ENCODE measurements around the gene MAP6.

The MAP6 gene

DNA sequence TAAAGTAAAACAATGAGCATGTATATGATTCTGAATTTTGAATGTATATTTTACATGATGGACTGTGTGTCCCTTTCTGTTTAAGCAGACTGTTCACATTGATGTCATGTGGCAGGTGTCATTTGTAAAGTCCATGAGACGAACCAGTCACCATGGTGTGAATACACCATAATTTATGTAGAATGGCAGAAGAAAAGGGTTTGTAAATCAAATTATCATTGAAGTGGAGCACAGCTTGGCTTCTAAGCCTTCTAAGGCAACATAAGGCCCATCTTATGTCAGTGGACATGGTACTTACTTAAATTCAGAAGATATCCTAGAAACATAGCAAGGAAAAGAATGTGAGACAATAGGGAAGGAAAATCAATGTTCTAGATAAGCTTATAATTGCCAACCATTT lies 4.4 kb downstream of the MAP6 start:
- no peak overlapping the region for H3K4me3 ChIP-seq (ENCODE audit: low read depth, low read length)
- H3K36me3 ChIP-seq (ENCODE audit: control insufficient read depth, insufficient read depth, low read length): no peaks in the 10 kb centered on the region
- no peak overlapping the region for H3K9ac ChIP-seq (ENCODE audit: low read depth, low read length)
- H3K9me3 ChIP-seq (ENCODE audit: control insufficient read depth, insufficient read depth, low read length): no peaks in the 10 kb centered on the region
- H3K4me1 ChIP-seq (ENCODE audit: control insufficient read depth, insufficient read depth, low read length): peaks cover 10% of the 10 kb centered on the region
- H3K27me3 ChIP-seq (ENCODE audit: control insufficient read depth, insufficient read depth, low read length): peaks cover 42% of the 10 kb centered on the region

GRCh38 chr11:75663808-75664207 lies 5.0 kb downstream of the MAP6 start:
- Histone ChIP-seq H3K9me3 (ENCODE audit: control insufficient read depth, insufficient read depth, low read length) (no peaks in the 10 kb centered on the region), H3K36me3 (ENCODE audit: control insufficient read depth, insufficient read depth, low read length) (no peaks in the 10 kb centered on the region), H3K27me3 (ENCODE audit: control insufficient read depth, insufficient read depth, low read length) (peaks cover 37% of the 10 kb centered on the region), H3K9ac (ENCODE audit: low read depth, low read length) (no peak overlapping the region), H3K4me3 (ENCODE audit: low read depth, low read length) (no peak overlapping the region), H3K4me1 (ENCODE audit: control insufficient read depth, insufficient read depth, low read length) (peaks cover 10% of the 10 kb centered on the region)

DNA sequence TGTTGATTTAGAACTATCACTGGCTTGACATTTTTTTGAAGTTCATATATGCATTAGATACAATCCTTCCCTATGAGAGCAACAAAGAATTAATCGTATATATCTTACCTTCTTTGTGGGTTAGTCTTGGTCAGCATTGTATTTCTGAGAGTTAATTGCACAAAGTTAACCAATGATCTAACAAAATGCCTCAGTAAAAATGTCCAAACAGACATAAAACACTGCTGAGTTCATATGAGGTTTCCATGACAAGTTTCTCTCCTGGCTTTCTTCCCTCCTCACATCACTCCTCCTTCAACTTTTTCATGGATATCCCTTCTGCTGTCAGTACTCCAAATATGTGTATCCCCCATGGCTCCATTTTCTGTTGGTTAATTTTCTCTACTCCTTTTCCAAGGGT lies 9.0 kb downstream of the MAP6 start:
- H3K27me3 ChIP-seq (ENCODE audit: control insufficient read depth, insufficient read depth, low read length): peaks cover 5% of the 10 kb centered on the region
- no peak overlapping the region for H3K9ac ChIP-seq (ENCODE audit: low read depth, low read length)
- no peaks in the 10 kb centered on the region for H3K36me3 ChIP-seq (ENCODE audit: control insufficient read depth, insufficient read depth, low read length)
- H3K4me3 ChIP-seq (ENCODE audit: low read depth, low read length): no peak overlapping the region
- H3K9me3 ChIP-seq (ENCODE audit: control insufficient read depth, insufficient read depth, low read length): no peaks in the 10 kb centered on the region
- H3K4me1 ChIP-seq (ENCODE audit: control insufficient read depth, insufficient read depth, low read length): peaks cover 13% of the 10 kb centered on the region

DNA sequence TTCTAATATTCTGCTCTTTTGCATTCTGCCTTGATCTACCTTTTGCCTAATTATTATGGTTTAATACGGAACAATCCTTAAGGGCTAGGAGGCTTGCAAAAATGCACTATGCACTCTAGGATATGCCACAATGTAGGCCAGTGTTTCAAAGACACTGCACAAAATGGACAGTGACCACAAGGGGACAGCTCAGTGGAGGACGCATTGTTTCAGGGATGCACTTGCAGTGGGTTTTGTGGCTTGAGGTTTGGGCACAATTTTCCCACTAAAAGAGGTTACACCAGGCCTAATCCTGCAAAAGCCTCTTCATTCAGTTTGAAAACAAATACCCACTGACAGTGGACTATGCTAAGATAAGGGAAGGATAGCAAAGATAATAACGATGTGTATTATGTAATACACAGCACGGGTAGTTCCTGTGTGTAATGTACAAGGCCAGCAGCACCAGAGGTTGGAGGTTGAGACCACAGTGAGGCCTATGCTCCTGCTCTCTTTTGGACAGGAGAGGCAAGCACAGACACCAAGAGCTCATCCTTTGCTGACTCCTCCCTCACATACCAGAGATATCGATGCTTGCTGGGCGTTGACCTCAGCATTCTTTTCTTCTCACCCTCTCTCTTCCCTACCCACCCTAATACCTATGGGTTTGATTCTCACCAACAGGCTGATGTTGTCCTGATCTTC lies 12.7 kb downstream of the MAP6 start:
- no peak overlapping the region for H3K9ac ChIP-seq (ENCODE audit: low read depth, low read length)
- no peaks in the 10 kb centered on the region for H3K27me3 ChIP-seq (ENCODE audit: control insufficient read depth, insufficient read depth, low read length)

GRCh38 chr11:75655605-75656004 lies 13.2 kb downstream of the MAP6 start:
- no peaks in the 10 kb centered on the region for H3K9me3 ChIP-seq (ENCODE audit: control insufficient read depth, insufficient read depth, low read length)
- no peaks in the 10 kb centered on the region for H3K27me3 ChIP-seq (ENCODE audit: control insufficient read depth, insufficient read depth, low read length)
- no peak overlapping the region for H3K9ac ChIP-seq (ENCODE audit: low read depth, low read length)
- H3K4me3 ChIP-seq (ENCODE audit: low read depth, low read length): no peak overlapping the region
- no peaks in the 10 kb centered on the region for H3K36me3 ChIP-seq (ENCODE audit: control insufficient read depth, insufficient read depth, low read length)
- H3K4me1 ChIP-seq (ENCODE audit: control insufficient read depth, insufficient read depth, low read length): peaks cover 4% of the 10 kb centered on the region

More for the DNA sequence above, 12.7 kb downstream of the MAP6 start:
- Histone ChIP-seq H3K9me3 (ENCODE audit: control insufficient read depth, insufficient read depth, low read length) (no peaks in the 10 kb centered on the region), H3K4me1 (ENCODE audit: control insufficient read depth, insufficient read depth, low read length) (peaks cover 4% of the 10 kb centered on the region), H3K4me3 (ENCODE audit: low read depth, low read length) (no peak overlapping the region), H3K36me3 (ENCODE audit: control insufficient read depth, insufficient read depth, low read length) (no peaks in the 10 kb centered on the region)

DNA sequence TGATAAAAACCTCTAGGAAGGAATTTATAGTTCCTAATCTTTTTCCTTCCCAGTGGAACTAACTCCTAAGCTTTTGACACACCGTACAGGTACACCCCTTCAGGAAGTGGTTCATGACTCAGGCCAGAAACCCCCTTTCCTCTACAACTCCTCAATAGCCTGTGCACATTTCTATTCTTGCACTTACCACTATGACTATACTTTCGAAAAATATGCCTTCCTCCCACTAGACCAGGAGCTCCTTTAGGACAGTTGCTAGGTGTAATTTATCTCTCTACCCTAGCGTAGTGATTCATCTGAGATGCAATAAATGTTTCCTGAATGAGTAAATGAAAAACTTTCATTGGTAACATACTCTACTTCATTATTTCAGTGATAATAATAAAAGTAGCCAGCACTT lies 14.5 kb downstream of the MAP6 start:
- H3K9me3 ChIP-seq (ENCODE audit: control insufficient read depth, insufficient read depth, low read length): no peaks in the 10 kb centered on the region
- no peaks in the 10 kb centered on the region for H3K36me3 ChIP-seq (ENCODE audit: control insufficient read depth, insufficient read depth, low read length)
- H3K4me3 ChIP-seq (ENCODE audit: low read depth, low read length): no peak overlapping the region
- H3K4me1 ChIP-seq (ENCODE audit: control insufficient read depth, insufficient read depth, low read length): peaks cover 4% of the 10 kb centered on the region
- no peaks in the 10 kb centered on the region for H3K27me3 ChIP-seq (ENCODE audit: control insufficient read depth, insufficient read depth, low read length)
- no peak overlapping the region for H3K9ac ChIP-seq (ENCODE audit: low read depth, low read length)

DNA sequence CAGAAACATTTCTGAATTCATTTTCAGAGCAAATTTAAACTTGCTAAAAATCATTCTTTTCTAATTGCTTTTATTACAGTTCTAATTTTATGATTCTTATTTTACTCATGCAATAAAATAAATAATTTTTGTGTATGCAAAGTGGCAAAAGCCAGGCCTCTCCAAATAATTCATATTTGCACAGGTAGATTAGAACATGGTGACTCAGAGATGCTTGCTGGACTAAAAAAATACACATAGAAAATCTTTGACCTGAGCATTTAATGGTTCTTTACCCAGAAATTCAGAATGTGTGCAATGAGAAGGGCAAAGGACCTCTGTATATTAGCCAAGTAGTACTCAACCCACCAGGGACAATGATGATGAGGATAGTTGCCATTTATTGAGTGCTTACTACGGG lies 15.3 kb downstream of the MAP6 start:
- Histone ChIP-seq H3K36me3 (ENCODE audit: control insufficient read depth, insufficient read depth, low read length) (no peaks in the 10 kb centered on the region), H3K4me1 (ENCODE audit: control insufficient read depth, insufficient read depth, low read length) (peaks cover 4% of the 10 kb centered on the region), H3K9me3 (ENCODE audit: control insufficient read depth, insufficient read depth, low read length) (no peaks in the 10 kb centered on the region), H3K9ac (ENCODE audit: low read depth, low read length) (no peak overlapping the region), H3K4me3 (ENCODE audit: low read depth, low read length) (no peak overlapping the region), H3K27me3 (ENCODE audit: control insufficient read depth, insufficient read depth, low read length) (no peaks in the 10 kb centered on the region)

DNA sequence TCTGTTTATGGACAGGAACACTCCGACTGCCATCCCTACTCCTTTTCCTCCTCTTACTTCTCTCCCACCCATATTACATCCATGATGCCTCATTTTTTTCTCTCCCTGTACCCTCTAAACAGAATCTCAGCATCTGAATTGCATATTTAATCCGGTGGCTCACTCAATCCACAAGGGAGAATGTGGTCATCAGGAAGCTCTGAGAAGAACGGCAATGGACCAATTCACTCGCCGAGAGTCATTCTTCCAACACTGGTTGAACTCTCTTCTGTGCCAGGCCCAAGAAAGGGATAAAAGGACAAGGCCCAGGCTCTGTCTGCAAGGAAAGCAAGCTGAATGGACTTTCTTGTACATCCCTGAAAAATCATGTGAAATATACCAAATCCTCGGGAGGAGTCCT lies 15.9 kb downstream of the MAP6 start:
- no peak overlapping the region for H3K9ac ChIP-seq (ENCODE audit: low read depth, low read length)
- H3K9me3 ChIP-seq (ENCODE audit: control insufficient read depth, insufficient read depth, low read length): no peaks in the 10 kb centered on the region
- H3K4me3 ChIP-seq (ENCODE audit: low read depth, low read length): no peak overlapping the region
- no peaks in the 10 kb centered on the region for H3K36me3 ChIP-seq (ENCODE audit: control insufficient read depth, insufficient read depth, low read length)
- H3K4me1 ChIP-seq (ENCODE audit: control insufficient read depth, insufficient read depth, low read length): peaks cover 4% of the 10 kb centered on the region
- H3K27me3 ChIP-seq (ENCODE audit: control insufficient read depth, insufficient read depth, low read length): no peaks in the 10 kb centered on the region

DNA sequence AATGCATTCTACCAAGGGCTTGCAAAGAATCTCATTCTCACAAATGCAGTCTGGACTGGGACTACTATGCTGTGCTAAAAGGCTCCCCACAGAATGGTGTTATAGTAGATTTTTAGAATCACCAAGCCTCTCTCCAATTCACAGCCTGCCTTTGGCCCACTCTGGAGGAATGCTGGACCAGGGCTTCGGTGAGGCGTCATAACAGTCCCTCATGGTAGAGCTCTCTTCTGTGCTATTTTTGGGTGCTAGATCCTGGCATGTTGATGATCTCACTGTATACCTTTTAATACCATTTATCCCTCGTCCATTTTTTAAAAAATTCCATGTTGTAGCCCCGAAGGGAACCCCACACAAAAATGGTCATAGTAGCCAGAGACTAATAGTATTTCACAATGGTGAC lies 17.6 kb downstream of the MAP6 start:
- H3K27me3 ChIP-seq (ENCODE audit: control insufficient read depth, insufficient read depth, low read length): no peaks in the 10 kb centered on the region
- no peaks in the 10 kb centered on the region for H3K36me3 ChIP-seq (ENCODE audit: control insufficient read depth, insufficient read depth, low read length)
- no peaks in the 10 kb centered on the region for H3K9me3 ChIP-seq (ENCODE audit: control insufficient read depth, insufficient read depth, low read length)
- no peaks in the 10 kb centered on the region for H3K4me1 ChIP-seq (ENCODE audit: control insufficient read depth, insufficient read depth, low read length)
- no peak overlapping the region for H3K9ac ChIP-seq (ENCODE audit: low read depth, low read length)
- H3K4me3 ChIP-seq (ENCODE audit: low read depth, low read length): no peak overlapping the region

- Histone ChIP-seq H3K4me3 (ENCODE audit: low read depth, low read length) (no peak overlapping the region), H3K4me1 (ENCODE audit: control insufficient read depth, insufficient read depth, low read length) (no peaks in the 10 kb centered on the region), H3K9ac (ENCODE audit: low read depth, low read length) (no peak overlapping the region), H3K27me3 (ENCODE audit: control insufficient read depth, insufficient read depth, low read length) (no peaks in the 10 kb centered on the region), H3K36me3 (ENCODE audit: control insufficient read depth, insufficient read depth, low read length) (no peaks in the 10 kb centered on the region), H3K9me3 (ENCODE audit: control insufficient read depth, insufficient read depth, low read length) (no peaks in the 10 kb centered on the region)
These were observed 18.6 kb downstream of the MAP6 start for GRCh38 chr11:75650167-75650723.

- Histone ChIP-seq H3K9ac (ENCODE audit: low read depth, low read length) (no peak overlapping the region), H3K4me1 (ENCODE audit: control insufficient read depth, insufficient read depth, low read length) (no peaks in the 10 kb centered on the region), H3K9me3 (ENCODE audit: control insufficient read depth, insufficient read depth, low read length) (no peaks in the 10 kb centered on the region), H3K4me3 (ENCODE audit: low read depth, low read length) (no peak overlapping the region), H3K27me3 (ENCODE audit: control insufficient read depth, insufficient read depth, low read length) (no peaks in the 10 kb centered on the region), H3K36me3 (ENCODE audit: control insufficient read depth, insufficient read depth, low read length) (no peaks in the 10 kb centered on the region)
These were observed 23.9 kb downstream of the MAP6 start for GRCh38 chr11:75644946-75645345.

GRCh38 chr11:75644370-75644769 lies 24.5 kb downstream of the MAP6 start:
- Histone ChIP-seq H3K36me3 (ENCODE audit: control insufficient read depth, insufficient read depth, low read length) (no peaks in the 10 kb centered on the region), H3K9ac (ENCODE audit: low read depth, low read length) (no peak overlapping the region), H3K27me3 (ENCODE audit: control insufficient read depth, insufficient read depth, low read length) (no peaks in the 10 kb centered on the region), H3K9me3 (ENCODE audit: control insufficient read depth, insufficient read depth, low read length) (no peaks in the 10 kb centered on the region), H3K4me3 (ENCODE audit: low read depth, low read length) (no peak overlapping the region), H3K4me1 (ENCODE audit: control insufficient read depth, insufficient read depth, low read length) (peaks cover 2% of the 10 kb centered on the region)

All from iPS-15b (cell line).